Dermis microvascular lymphatic vessel endothelial cell (primary cell): ENCODE measurements around the gene C1orf50. TPM values are rescaled to one million over a fixed set of nuclear protein-coding genes. Genes with fewer than 3 reads are reported as not detected.
"Not testable (repeated sequence)": the region's sequence is repeated elsewhere in the genome, so short reads cannot be mapped to it uniquely, and the experiment has no call there.

Experiments used
- DNase-seq, 2 donors: peaks; one replicate each; pipeline versions ENCODE4 v3.0.0 to v3.0.0-alpha.2; 2010; ENCODE audit warnings: low read depth in 2 of 2
- total RNA-seq: library from RNA; depleted of rRNA; stranded (reverse); fragments of >200 nt; gene quantifications from 2 replicates; pipeline ENCODE4 v1.2.1, GENCODE V29; 2014

The C1orf50 gene
- total RNA-seq = 3.2 and 3.7 TPM in 2 replicates

GRCh38 chr1:42766741-42767509 lies at the start of gene C1orf50, which contains the start of gene P3H1:
C1orf50 (plus strand) TSS chr1:42767249; CDS start chr1:42767312, 63 bp downstream.
P3H1 (minus strand) TSS chr1:42767028; CDS start chr1:42766971, 57 bp downstream.
- DNase-seq = peak; percentile 96 to 99

- no peak for DNase-seq
These were observed 46.2 kb upstream of the C1orf50 start for GRCh38 chr1:42720868-42721267.

- DNase-seq = no peak
These were observed 45.1 kb upstream of the C1orf50 start for GRCh38 chr1:42721926-42722325.

- DNase-seq = not testable (repeated sequence)
These were observed 44.6 kb upstream of the C1orf50 start for GRCh38 chr1:42722403-42722802.

GRCh38 chr1:42723511-42723910 lies 43.5 kb upstream of the C1orf50 start:
- DNase-seq = no peak

- not testable (repeated sequence) for DNase-seq
These were observed 41.2 kb upstream of the C1orf50 start for GRCh38 chr1:42725820-42726219.

GRCh38 chr1:42730002-42730401 lies 37.0 kb upstream of the C1orf50 start:
- DNase-seq = no peak

- DNase-seq = no peak
These were observed 36.1 kb upstream of the C1orf50 start for GRCh38 chr1:42730988-42731387.

GRCh38 chr1:42731585-42731984 lies 35.5 kb upstream of the C1orf50 start:
- no peak for DNase-seq

- DNase-seq = no peak
These were observed 34.8 kb upstream of the C1orf50 start for GRCh38 chr1:42732126-42732680.

GRCh38 chr1:42733415-42734200 lies 33.4 kb upstream of the C1orf50 start:
- no peak for DNase-seq

GRCh38 chr1:42734201-42735035 lies 32.6 kb upstream of the C1orf50 start:
- DNase-seq = no peak

- no peak for DNase-seq
These were observed 32.0 kb upstream of the C1orf50 start for GRCh38 chr1:42735056-42735455.

GRCh38 chr1:42735477-42736105 lies 31.5 kb upstream of the C1orf50 start:
- no peak for DNase-seq

GRCh38 chr1:42736152-42736551 lies 30.9 kb upstream of the C1orf50 start:
- no peak for DNase-seq

GRCh38 chr1:42736571-42737200 lies 30.4 kb upstream of the C1orf50 start:
- DNase-seq = no peak

GRCh38 chr1:42737257-42737656 lies 29.8 kb upstream of the C1orf50 start:
- no peak for DNase-seq

GRCh38 chr1:42737986-42738677 lies 28.9 kb upstream of the C1orf50 start:
- DNase-seq = no peak

GRCh38 chr1:42738678-42739226 lies 28.3 kb upstream of the C1orf50 start:
- DNase-seq = no peak
